K562 (cell line): Measurements from ENCODE around the gene LRCOL1. TPM values are rescaled to one million over a fixed set of nuclear protein-coding genes. Genes with fewer than 3 reads are reported as not detected.

Experiments used
- ATAC-seq: fragments of 200-7000 bp; cut with Tn5 transposase; 3 replicates; pipeline ENCODE4 v1.9.1; 2020; ENCODE audit warnings: moderate library complexity
- BruUV-seq: library from RNA; stranded (reverse); fragments of 400-500 nt; replicated peaks from 2 replicates; lab custom pipeline; 2021; lab: Mats Ljungman, UMichigan
- CTCF ChIA-PET: fragments of 300-600 bp; formaldehyde crosslinking; extraction: SDS; loops from one replicate; lab custom pipeline; 2021; ENCODE audit warnings: low intra/inter-chr PET ratio; lab: Yijun Ruan, JAX
- POLR2A ChIA-PET: fragments of 300-600, 350-650 bp; sonication (Branson Sonifier 250); formaldehyde crosslinking; extraction: SDS; loops from one replicate; lab custom pipeline; 2021; ENCODE audit warnings: antibody characterized with exemption, inconsistent platforms; lab: Yijun Ruan, JAX
- DNase-seq, 4 experiments: peaks; one replicate each; pipeline versions ENCODE4 v3.0.0 to v3.0.0-alpha.2; 2011 to 2018; ENCODE audit warnings: low spot score in 3 of 4, mixed read lengths in 3 of 4; ENCODE audit errors: extremely low read depth in 1 of 4
- FAIRE-seq: peaks from 2 replicates; lab custom pipeline; 2011; peaks lifted over from hg19 to GRCh38; lab: Jason Lieb, UNC
- H2AFZ ChIP-seq: 2 replicates; pipeline ENCODE4 v1.6.0; 2011; ENCODE audit warnings: low read depth, low read length, control low read depth, inconsistent platforms
- H3K27ac ChIP-seq: fragments of 200-600 bp; 3 replicates; pipeline ENCODE4 v1.8.0; 2011; ENCODE audit warnings: low read depth, mild to moderate bottlenecking, control low read depth, inconsistent platforms, low read length, moderate library complexity, mixed read lengths; ENCODE audit errors: extremely low read depth
- H3K27me3 ChIP-seq, 2 experiments: fragments of 300-600 bp in 1 of 2; 2 replicates in 1 of 2; 3 replicates in 1 of 2; pipeline versions ENCODE4 v1.6.0 to v1.8.0; 2011; ENCODE audit warnings: inconsistent platforms in 2 of 2, low read length in 2 of 2, mild to moderate bottlenecking in 1 of 2, mixed read lengths in 1 of 2, moderate library complexity in 1 of 2; ENCODE audit not compliant: control insufficient read depth in 2 of 2, insufficient read depth in 2 of 2
- H3K36me3 ChIP-seq: fragments of 300-600 bp; 3 replicates; pipeline ENCODE4 v1.8.0; 2011; ENCODE audit warnings: mild to moderate bottlenecking, low read length, inconsistent platforms; ENCODE audit not compliant: control insufficient read depth, insufficient read depth
- H3K4me1 ChIP-seq, 2 experiments: fragments of 200-600 bp in 1 of 2; replicated peaks in 1 of 2; 2 replicates in 1 of 2; 3 replicates in 1 of 2; pipeline versions ENCODE4 v1.5.1 to v1.8.0; 2011; ENCODE audit warnings: inconsistent platforms in 2 of 2, low read length in 2 of 2, mild to moderate bottlenecking in 1 of 2, mixed read lengths in 1 of 2, moderate library complexity in 1 of 2; ENCODE audit not compliant: control insufficient read depth in 2 of 2, insufficient read depth in 2 of 2
- H3K4me2 ChIP-seq: 2 replicates; pipeline ENCODE4 v1.6.1; 2011; ENCODE audit warnings: low read length, control low read depth, inconsistent platforms, mixed read lengths; ENCODE audit not compliant: insufficient read depth
- H3K4me3 ChIP-seq: fragments of 200-600 bp; sonication (generic), shearing (Covaris generic); 2 replicates; pipeline ENCODE4 v1.5.1; 2016; ENCODE audit warnings: control low read depth, inconsistent platforms
- H3K79me2 ChIP-seq: fragments of 200-600 bp; 3 replicates; pipeline ENCODE4 v1.8.0; 2011; ENCODE audit warnings: low read length, inconsistent platforms; ENCODE audit not compliant: control insufficient read depth, insufficient read depth
- H3K9ac ChIP-seq, 2 experiments: 2 replicates each; pipeline versions ENCODE4 v1.6.0 to v1.6.1; 2011; ENCODE audit warnings: low read depth in 2 of 2, low read length in 2 of 2, control low read depth in 1 of 2, inconsistent platforms in 1 of 2, mild to moderate bottlenecking in 1 of 2, mixed read lengths in 1 of 2; ENCODE audit not compliant: insufficient read depth in 1 of 2
- H3K9me1 ChIP-seq: one replicate; pipeline ENCODE4 v1.6.0; 2011; ENCODE audit warnings: inconsistent platforms, mild to moderate bottlenecking, low read length, moderate library complexity; ENCODE audit not compliant: control insufficient read depth, insufficient read depth
- H3K9me3 ChIP-seq: replicated peaks from 2 replicates; pipeline ENCODE4 v1.5.1; 2011; ENCODE audit warnings: low read depth, low read length, inconsistent platforms; ENCODE audit not compliant: control insufficient read depth, insufficient read depth
- H4K20me1 ChIP-seq: replicated peaks from 2 replicates; pipeline ENCODE4 v1.6.1; 2011; ENCODE audit warnings: low read length, inconsistent platforms, mixed read lengths; ENCODE audit not compliant: control insufficient read depth, insufficient read depth
- ARID2 ChIP-seq: fragments of 450-650 bp; IDR thresholded peaks from 2 replicates; pipeline ENCODE4 v1.6.1; 2017; ENCODE audit warnings: antibody characterized with exemption, mild to moderate bottlenecking
- BMI1 ChIP-seq: fragments of 150-350 bp; IDR thresholded peaks from 2 replicates; pipeline ENCODE4 v1.6.1; 2014; ENCODE audit warnings: low read length
- E2F6 ChIP-seq, 2 experiments: IDR thresholded peaks; 2 replicates each; pipeline ENCODE4 v1.6.1; 2011; ENCODE audit warnings: borderline replicate concordance in 1 of 2, control low read depth in 1 of 2, low read depth in 1 of 2, low read length in 1 of 2, mild to moderate bottlenecking in 1 of 2, mixed read lengths in 1 of 2, moderate library complexity in 1 of 2; ENCODE audit not compliant: insufficient read depth in 1 of 2, insufficient read length in 1 of 2, poor library complexity in 1 of 2, severe bottlenecking in 1 of 2; ENCODE audit errors: extremely low read depth in 1 of 2
- FOS ChIP-seq: IDR thresholded peaks from 3 replicates; pipeline ENCODE4 v1.6.1; 2011; ENCODE audit not compliant: insufficient read length; ENCODE audit errors: extremely low read depth
- HIVEP1 ChIP-seq: fragments of 250-450 bp; sonication (Bioruptor Pico); IDR thresholded peaks from 2 replicates; pipeline ENCODE4 v1.4.0; 2020; ENCODE audit warnings: mild to moderate bottlenecking
- MCM3 ChIP-seq: fragments of 450-650 bp; IDR thresholded peaks from 2 replicates; pipeline ENCODE4 v1.6.1; 2016
- MEF2D ChIP-seq: conservative IDR thresholded peaks from 2 replicates; pipeline ENCODE4 v1.6.1; 2016; ENCODE audit warnings: low read depth, missing genetic modification characterization, missing compliant biosample characterization
- MYNN ChIP-seq, 2 experiments: sonication (generic); formaldehyde crosslinking in 1 of 2; IDR thresholded peaks; 2 replicates each; pipeline versions ENCODE4 v1.5.0 to v1.6.1; 2016 to 2020; ENCODE audit warnings: antibody characterized with exemption in 1 of 2, missing genetic modification reagents in 1 of 2
- NEUROD1 ChIP-seq: fragments of 150-350 bp; IDR thresholded peaks from 2 replicates; pipeline ENCODE4 v1.6.1; 2014; ENCODE audit warnings: borderline replicate concordance, low read length, low read depth; ENCODE audit not compliant: partially characterized antibody
- NFXL1 ChIP-seq: fragments of 450-650 bp; formaldehyde crosslinking; IDR thresholded peaks from 2 replicates; pipeline ENCODE4 v1.4.0; 2021; ENCODE audit warnings: mild to moderate bottlenecking
- NONO ChIP-seq, 2 experiments: fragments of 200-400 bp in 1 of 2; fragments of 450-650 bp in 1 of 2; formaldehyde crosslinking in 1 of 2; IDR thresholded peaks; 2 replicates each; pipeline ENCODE4 v1.6.1; 2017; ENCODE audit warnings: low read depth in 2 of 2, mild to moderate bottlenecking in 2 of 2, moderate library complexity in 2 of 2, low read length in 1 of 2
- RBM17 ChIP-seq: fragments of 200-400 bp; formaldehyde crosslinking; IDR thresholded peaks from 2 replicates; pipeline ENCODE4 v1.6.1; 2017; ENCODE audit warnings: low read depth, mild to moderate bottlenecking, low read length, borderline replicate concordance
- SAFB2 ChIP-seq: fragments of 200-400 bp; formaldehyde crosslinking; IDR thresholded peaks from 2 replicates; pipeline ENCODE4 v1.6.1; 2018; ENCODE audit warnings: borderline replicate concordance, low read length, low read depth, moderate library complexity; ENCODE audit not compliant: severe bottlenecking
- SRSF1 ChIP-seq: fragments of 200-400 bp; formaldehyde crosslinking; IDR thresholded peaks from 2 replicates; pipeline ENCODE4 v1.6.1; 2017; ENCODE audit warnings: mild to moderate bottlenecking, low read depth, low read length, moderate library complexity
- TOE1 ChIP-seq, 2 experiments: fragments of 450-650 bp in 1 of 2; sonication (generic) in 1 of 2; formaldehyde crosslinking in 1 of 2; IDR thresholded peaks; 2 replicates each; pipeline versions ENCODE4 v1.7.1 to v1.8.0; 2016 to 2022; ENCODE audit warnings: borderline replicate concordance in 2 of 2, mild to moderate bottlenecking in 2 of 2, antibody characterized with exemption in 1 of 2, inconsistent platforms in 1 of 2, low read depth in 1 of 2, missing genetic modification reagents in 1 of 2, moderate library complexity in 1 of 2
- UBTF ChIP-seq, 2 experiments: IDR thresholded peaks; 2 replicates each; pipeline ENCODE4 v1.6.1; 2012; ENCODE audit warnings: improper control_type of control experiment in 2 of 2, low read depth in 2 of 2, low read length in 2 of 2, borderline replicate concordance in 1 of 2
- XRCC5 ChIP-seq: fragments of 200-400 bp; formaldehyde crosslinking; IDR thresholded peaks from 2 replicates; pipeline ENCODE4 v1.6.1; 2017; ENCODE audit warnings: low read depth, mild to moderate bottlenecking, low read length
- ZFP1 ChIP-seq: fragments of 450-650 bp; formaldehyde crosslinking; IDR thresholded peaks from 2 replicates; pipeline ENCODE4 v1.4.0; 2020; ENCODE audit warnings: mild to moderate bottlenecking, mixed read lengths
- ZNF583 ChIP-seq: fragments of 250-450 bp; sonication (Bioruptor Pico); IDR thresholded peaks from 2 replicates; pipeline ENCODE4 v1.4.0; 2020
- whole genome bisulfite sequencing: fragments of 100-300 bp; shearing (Covaris generic); methylation state at CpG from one replicate; pipeline ENCODE4 v1.1.6; 2016; ENCODE audit warnings: low coverage, mixed read lengths; ENCODE audit not compliant: insufficient coverage; ENCODE audit errors: missing lambda C conversion rate; 5-methylcytosine and 5-hydroxymethylcytosine counted together
- in situ Hi-C: fragments of 300-500 bp; cut with MboI; formaldehyde crosslinking; loops from 4 replicates; pipeline ENCODE4 v1.15.0; 2018; ENCODE audit warnings: inconsistent platforms, mixed read lengths
- intact Hi-C: fragments of 100-400 bp; cut with micrococcal nuclease; formaldehyde crosslinking; loops from 2 replicates; pipeline ENCODE4 v1.14.2; 2022
- polyA plus RNA-seq, 8 experiments: library from polyadenylated mRNA; depleted of rRNA in 4 of 8; stranded (reverse) in 5 of 8; unstranded in 3 of 8; fragments of >200 nt; fragmentation: Nextera tagmentation in 2 of 8; fragmentation: Illumina TruSeq in 1 of 8; extraction: Ambion mirVana in 2 of 8; extraction: Trizol in 1 of 8; gene quantifications; 2 replicates each; pipeline versions ENCODE4 v1.2.1 to v1.2.3, GENCODE V29; 2011 to 2014; ENCODE audit warnings: inconsistent platforms in 1 of 8, missing spikeins in 1 of 8
- total RNA-seq, 7 experiments: library from RNA; depleted of rRNA in 6 of 7; stranded (reverse); fragments of >200 nt in 6 of 7; fragmentation: Illumina TruSeq in 2 of 7; extraction: Trizol in 2 of 7; gene quantifications; 2 replicates each; pipeline versions ENCODE4 v1.2.1 to v1.2.3, GENCODE V29; 2011 to 2021; ENCODE audit warnings: low replicate concordance in 1 of 7

The LRCOL1 gene
- total and polyA plus RNA-seq, 9 of the 15 experiments (the other 6 are each of a cell fraction or from before 2014, with no cell fraction given): not detected

- no peak overlapping the region for H3K9ac ChIP-seq
- H3K4me2 ChIP-seq: no peak overlapping the region
- H3K9me1 ChIP-seq: no peaks in the 10 kb centered on the region
- intact Hi-C loops: no loop called here
- no peak for ATAC-seq
- H3K79me2 ChIP-seq: no peaks in the 10 kb centered on the region
- H4K20me1 ChIP-seq: 0 out of 2 replicates have a peak, but pooled peaks cover 4% of the 10 kb centered on the region
- no peak for TF ChIP-seq ARID2
- no peak for TF ChIP-seq XRCC5
- no peak for TF ChIP-seq BMI1
- no peak for TF ChIP-seq TOE1 (IDR thresholded peaks at IDR 0.05; ENCODE audit: borderline replicate concordance)
- TF ChIP-seq TOE1 (CRISPR knock-in tag; IDR thresholded peaks at IDR 0.05; ENCODE audit: borderline replicate concordance, low read depth): no peak
- TF ChIP-seq RBM17: no peak
- TF ChIP-seq UBTF (IDR thresholded peaks at IDR 0.05; ENCODE audit: borderline replicate concordance in 1 of 2, low read depth in 2 of 2, low read length in 2 of 2): no peak
- no peak for TF ChIP-seq FOS
- TF ChIP-seq NONO (IDR thresholded peaks at IDR 0.05; ENCODE audit: low read depth in 2 of 2, low read length in 1 of 2): no peak
- no peak for TF ChIP-seq NEUROD1
- TF ChIP-seq MYNN (IDR thresholded peaks at IDR 0.05): no peak
- no peak for TF ChIP-seq MYNN (CRISPR knock-in tag; IDR thresholded peaks at IDR 0.05)
- TF ChIP-seq SAFB2: no peak
- no peak for TF ChIP-seq ZNF583 (CRISPR knock-in tag)
- TF ChIP-seq HIVEP1 (CRISPR knock-in tag): no peak
- TF ChIP-seq MEF2D: no peak
- TF ChIP-seq NFXL1 (CRISPR knock-in tag): no peak
- no peak for TF ChIP-seq E2F6 (IDR thresholded peaks at IDR 0.05; ENCODE audit: borderline replicate concordance in 1 of 2, extremely low read depth in 1 of 2, insufficient read depth in 1 of 2, insufficient read length in 1 of 2, low read depth in 1 of 2, low read length in 1 of 2, poor library complexity in 1 of 2, severe bottlenecking in 1 of 2)
- TF ChIP-seq ZFP1 (CRISPR knock-in tag): no peak
- TF ChIP-seq SRSF1: no peak
- TF ChIP-seq MCM3: no peak
- TF ChIP-seq, all 486 proteins: peak for 0
- peaks cover 6% of the 10 kb centered on the region; the same call in 1 of the 3 replicates for H3K36me3 ChIP-seq
- no peak overlapping the region for H3K27ac ChIP-seq
- H3K27me3 ChIP-seq: peaks cover 22 to 31% of the 10 kb centered on the region in 2 experiments; a peak in 4 of 5 replicates
- no peak for FAIRE-seq
- H3K9me3 ChIP-seq: no peaks in the 10 kb centered on the region; the same call in 1 of the 2 replicates
- no peak overlapping the region for H3K4me3 ChIP-seq
- no peak for DNase-seq
- in situ Hi-C loops: no loop called here
- peaks cover 0 to 26% of the 10 kb centered on the region in 2 experiments; a peak in 2 of 5 replicates for H3K4me1 ChIP-seq
- no peak overlapping the region for H2AFZ ChIP-seq
- BruUV-seq: no TSS peak
- POLR2A ChIA-PET: interaction anchor here (0.6 kb wide), 1 partner anchor 513 kb away, joined by 3 read pairs; no protein-coding TSS in a partner anchor
- CTCF ChIA-PET: no interaction called here
- WGBS: 65% methylated on average over 6 of the region's 18 CpGs
These were observed 23.5 kb downstream of the LRCOL1 start for GRCh38 chr12:132586929-132587328.
